Activated naive CD4-positive, alpha-beta T cell treated with anti-CD3 and anti-CD28 coated beads for 36 hours (primary cell): Measurements from ENCODE around the gene CD74. TPM values are rescaled to one million over a fixed set of nuclear protein-coding genes. Genes with fewer than 3 reads are reported as not detected.
"Not testable (repeated sequence)": the region's sequence is repeated elsewhere in the genome, so short reads cannot be mapped to it uniquely, and the experiment has no call there.

ENCODE experiments used
- CTCF ChIA-PET: fragments of 350-600 bp; sonication (Branson Sonifier 250); formaldehyde crosslinking; loops from one replicate; lab custom pipeline; 2021; ENCODE audit warnings: antibody characterized with exemption; lab: Charles Lee
- DNase-seq: peaks from one replicate; pipeline ENCODE4 v3.0.0-alpha.2; 2020
- H3K27ac Mint-ChIP-seq: one replicate; pipeline ENCODE4 v1.8.0; 2021; ENCODE audit warnings: mild to moderate bottlenecking, mixed read lengths
- H3K27me3 Mint-ChIP-seq: one replicate; pipeline ENCODE4 v1.8.0; 2021; ENCODE audit warnings: low read depth, mixed read lengths
- H3K36me3 Mint-ChIP-seq: one replicate; pipeline ENCODE4 v1.8.0; 2021; ENCODE audit warnings: low read depth, mixed read lengths
- H3K4me1 Mint-ChIP-seq: one replicate; pipeline ENCODE4 v1.8.0; 2021; ENCODE audit warnings: low read depth, mixed read lengths
- H3K4me3 Mint-ChIP-seq: one replicate; pipeline ENCODE4 v1.8.0; 2021; ENCODE audit warnings: mild to moderate bottlenecking, moderate library complexity, mixed read lengths
- H3K9me3 Mint-ChIP-seq: one replicate; pipeline ENCODE4 v1.8.0; 2021; ENCODE audit warnings: mixed read lengths
- intact Hi-C: fragments of 100-400 bp; cut with micrococcal nuclease; formaldehyde crosslinking; loops from one replicate; pipeline ENCODE4 v1.15.1; 2023
- total RNA-seq, 2 experiments: library from RNA; stranded (reverse); gene quantifications; one replicate each; pipeline ENCODE4 v1.2.3, GENCODE V29; 2021

The CD74 gene
- total RNA-seq, 2 experiments from 2014 or later = 312 to 316 TPM

GRCh38 chr5:150440948-150441812 lies 28.5 kb upstream of the CD74 start:
- no peak for DNase-seq
- H3K36me3 Mint-ChIP-seq = peaks cover 26% of the 10 kb centered on the region
- intact Hi-C loops = no loop called here
- H3K4me1 Mint-ChIP-seq = peaks cover 11% of the 10 kb centered on the region
- no peak overlapping the region for H3K4me3 Mint-ChIP-seq
- CTCF ChIA-PET = interaction anchor here (0.7 kb wide), 1 partner anchor 64 kb away, joined by 4 read pairs; no protein-coding TSS in a partner anchor
- no peaks in the 10 kb centered on the region for H3K27me3 Mint-ChIP-seq
- H3K9me3 Mint-ChIP-seq = no peaks in the 10 kb centered on the region
- H3K27ac Mint-ChIP-seq = no peak overlapping the region

DNA sequence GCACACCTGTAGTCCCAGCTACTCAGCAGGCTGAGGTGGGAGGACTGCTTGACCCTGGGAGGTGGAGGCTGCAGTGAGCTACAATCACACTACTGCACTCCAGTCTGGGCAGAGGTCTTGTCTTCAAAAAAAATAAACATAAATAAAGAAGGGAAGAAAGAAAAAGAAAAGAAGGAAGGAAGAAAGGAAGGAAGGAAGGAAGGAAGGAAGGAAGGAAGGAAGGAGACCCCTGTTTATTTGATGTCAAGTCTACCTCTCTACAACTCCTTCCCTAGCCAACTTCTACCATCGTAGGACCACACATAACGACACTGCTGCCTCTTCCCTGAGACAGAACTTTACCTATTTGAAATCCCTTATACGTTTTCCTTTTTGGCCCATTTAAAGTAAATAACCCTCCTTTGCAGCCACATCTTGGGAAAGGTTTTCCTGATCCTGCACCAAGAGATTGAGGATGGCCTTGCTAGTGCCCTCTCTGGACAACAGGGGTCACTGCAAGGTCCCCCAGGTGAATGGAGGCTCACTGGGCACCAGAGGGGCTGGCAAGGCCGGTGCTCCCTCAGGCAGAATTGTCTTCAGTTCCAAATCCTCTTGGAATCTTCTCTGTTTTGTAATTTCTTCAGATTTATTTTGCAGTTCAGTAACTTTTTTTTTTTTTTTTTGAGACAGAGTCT lies 26.3 kb upstream of the CD74 start:
- peak; percentile 26 for DNase-seq
- Mint-ChIP-seq H3K4me3 (no peak overlapping the region), H3K9me3 (no peaks in the 10 kb centered on the region), H3K27me3 (no peaks in the 10 kb centered on the region), H3K27ac (no peak overlapping the region), H3K4me1 (peaks cover 8% of the 10 kb centered on the region), H3K36me3 (peaks cover 11% of the 10 kb centered on the region)
- CTCF ChIA-PET = interaction anchor here (0.7 to 3.6 kb wide), 5 partner anchors 8 to 1265 kb away, joined by 3 to 16 read pairs (median 3); no protein-coding TSS in a partner anchor
- intact Hi-C loops = loop anchor here (5.0 kb wide), 1 partner anchor 222 kb away; no protein-coding TSS in a partner anchor

- Mint-ChIP-seq H3K36me3 (peaks cover 2% of the 10 kb centered on the region), H3K27me3 (no peaks in the 10 kb centered on the region), H3K27ac (no peak overlapping the region), H3K4me1 (peaks cover 8% of the 10 kb centered on the region), H3K4me3 (no peak overlapping the region), H3K9me3 (no peaks in the 10 kb centered on the region)
- CTCF ChIA-PET = interaction anchor here (0.6 to 4.7 kb wide), 12 partner anchors 8 to 250 kb away, joined by 3 to 33 read pairs (median 4); partner anchors contain the start of genes CD74 and RPS14
- intact Hi-C loops = loop anchor here (1.0 to 5.0 kb wide), 8 partner anchors 24 to 306 kb away; partner anchors contain the start of genes CD74 and TCOF1
- DNase-seq = peak; percentile 95
These were observed 23.5 kb upstream of the CD74 start for GRCh38 chr5:150436141-150436680.

DNA sequence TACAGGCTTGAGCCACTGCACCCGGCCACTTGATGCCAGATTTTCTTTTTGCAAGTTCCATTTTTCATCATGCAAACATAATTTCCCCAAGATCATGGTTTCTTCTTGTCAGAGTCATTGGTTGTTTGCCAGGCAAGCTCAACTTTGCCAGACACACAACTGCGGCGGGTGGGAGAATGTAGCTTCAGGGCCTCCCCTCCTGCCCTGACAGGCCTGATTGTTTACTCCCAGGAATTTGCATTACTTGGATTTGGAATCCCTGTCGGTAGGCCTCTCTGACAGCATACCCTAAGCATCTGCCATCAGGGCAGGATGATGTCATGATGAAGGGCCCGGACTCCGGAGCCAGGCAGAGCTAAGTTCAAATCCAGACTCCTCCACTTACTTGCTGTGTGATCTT lies 21.8 kb upstream of the CD74 start:
- Mint-ChIP-seq H3K36me3 (no peaks in the 10 kb centered on the region), H3K4me3 (no peak overlapping the region), H3K27ac (no peak overlapping the region), H3K27me3 (no peaks in the 10 kb centered on the region), H3K9me3 (no peaks in the 10 kb centered on the region), H3K4me1 (peaks cover 8% of the 10 kb centered on the region)
- intact Hi-C loops = no loop called here
- CTCF ChIA-PET = interaction anchor here (4.7 kb wide), 1 partner anchor 23 kb away, joined by 33 read pairs; the partner anchor contains the start of gene CD74
- no peak for DNase-seq

- no peak for DNase-seq
- CTCF ChIA-PET = interaction anchor here (1.1 kb wide), 1 partner anchor 32 kb away, joined by 3 read pairs; no protein-coding TSS in a partner anchor
- H3K9me3 Mint-ChIP-seq = no peaks in the 10 kb centered on the region
- intact Hi-C loops = no loop called here
- no peak overlapping the region for H3K27ac Mint-ChIP-seq
- H3K4me3 Mint-ChIP-seq = no peak overlapping the region
- H3K4me1 Mint-ChIP-seq = peaks cover 8% of the 10 kb centered on the region
- no peaks in the 10 kb centered on the region for H3K36me3 Mint-ChIP-seq
- no peaks in the 10 kb centered on the region for H3K27me3 Mint-ChIP-seq
These were observed 18.9 kb upstream of the CD74 start for GRCh38 chr5:150431574-150431973.

- H3K36me3 Mint-ChIP-seq = no peaks in the 10 kb centered on the region
- no peaks in the 10 kb centered on the region for H3K27me3 Mint-ChIP-seq
- no peak for DNase-seq
- H3K9me3 Mint-ChIP-seq = no peaks in the 10 kb centered on the region
- peaks cover 4% of the 10 kb centered on the region for H3K4me1 Mint-ChIP-seq
- no peak overlapping the region for H3K27ac Mint-ChIP-seq
- CTCF ChIA-PET = interaction anchor here (1.1 kb wide), 1 partner anchor 31 kb away, joined by 3 read pairs; no protein-coding TSS in a partner anchor
- no peak overlapping the region for H3K4me3 Mint-ChIP-seq
- intact Hi-C loops = no loop called here
These were observed 18.3 kb upstream of the CD74 start for GRCh38 chr5:150431048-150431447.

GRCh38 chr5:150429410-150429873 lies 16.7 kb upstream of the CD74 start:
- no peak for DNase-seq
- CTCF ChIA-PET = interaction anchor here (0.7 kb wide), 1 partner anchor 168 kb away, joined by 3 read pairs; no protein-coding TSS in a partner anchor
- Mint-ChIP-seq H3K4me3 (no peak overlapping the region), H3K27ac (no peak overlapping the region), H3K4me1 (no peaks in the 10 kb centered on the region), H3K9me3 (no peaks in the 10 kb centered on the region), H3K27me3 (no peaks in the 10 kb centered on the region), H3K36me3 (no peaks in the 10 kb centered on the region)
- intact Hi-C loops = no loop called here

DNA sequence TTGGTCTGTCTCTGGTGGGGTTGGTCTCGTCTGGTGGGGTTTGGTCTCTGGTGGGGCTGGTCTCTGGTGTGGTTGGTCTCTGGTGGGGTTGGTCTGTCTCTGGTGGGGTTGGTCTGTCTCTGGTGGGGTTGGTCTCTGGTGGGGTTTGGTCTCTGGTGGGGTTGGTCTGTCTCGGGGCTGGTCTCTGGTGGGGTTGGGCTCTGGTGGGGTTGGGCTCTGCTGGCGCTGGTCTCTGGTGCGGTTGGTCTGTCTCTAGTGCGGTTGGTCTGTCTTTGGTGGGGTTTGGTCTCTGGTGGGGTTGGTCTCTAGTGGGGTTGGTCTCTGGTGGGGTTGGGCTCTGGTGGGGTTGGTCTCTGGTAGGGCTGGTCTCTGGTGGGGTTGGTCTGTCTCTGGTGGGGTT lies 16.3 kb upstream of the CD74 start:
- H3K27ac Mint-ChIP-seq = no peak overlapping the region
- H3K27me3 Mint-ChIP-seq = no peaks in the 10 kb centered on the region
- no peak for DNase-seq
- no peaks in the 10 kb centered on the region for H3K9me3 Mint-ChIP-seq
- H3K36me3 Mint-ChIP-seq = no peaks in the 10 kb centered on the region
- no peaks in the 10 kb centered on the region for H3K4me1 Mint-ChIP-seq
- H3K4me3 Mint-ChIP-seq = no peak overlapping the region
- CTCF ChIA-PET = interaction anchor here (0.7 kb wide), 1 partner anchor 167 kb away, joined by 3 read pairs; no protein-coding TSS in a partner anchor
- intact Hi-C loops = no loop called here

DNA sequence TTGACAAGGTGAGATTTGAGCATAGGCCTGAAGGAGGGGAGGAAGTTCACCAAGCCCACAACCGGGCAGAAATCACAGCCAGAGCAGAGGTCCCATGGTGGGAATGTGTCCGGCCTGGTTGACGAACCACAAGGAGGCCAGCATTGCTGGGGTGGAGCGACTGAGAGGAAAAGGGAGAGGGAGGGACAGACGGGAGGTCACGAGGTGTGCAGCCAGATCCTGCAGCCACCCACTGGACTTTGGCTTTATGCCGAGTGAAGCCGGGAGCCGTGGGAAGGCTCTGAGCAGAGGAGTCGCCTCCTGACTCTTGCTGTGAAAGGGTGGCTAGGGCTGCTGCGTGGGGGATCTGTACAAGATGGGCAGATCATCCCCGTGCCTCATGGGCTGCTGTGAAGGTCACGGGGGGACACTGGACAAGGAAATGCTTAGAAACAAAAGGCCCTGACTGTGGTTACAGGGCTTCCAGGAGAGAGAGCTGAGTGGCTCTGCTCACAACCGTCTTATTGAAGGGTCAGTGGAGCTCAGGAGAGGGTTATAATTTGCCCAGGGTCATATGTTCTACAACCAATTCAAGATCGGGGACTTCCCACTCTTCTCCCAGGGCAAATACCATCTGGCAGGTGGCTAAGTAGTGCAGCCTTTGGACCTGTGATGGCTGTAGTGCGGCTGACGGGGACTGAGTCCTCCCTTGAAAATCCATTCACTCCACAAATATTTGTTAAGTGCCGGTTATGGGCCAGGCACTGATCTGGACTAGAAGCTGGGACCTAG lies 15.6 kb upstream of the CD74 start:
- CTCF ChIA-PET = interaction anchor here (0.6 kb wide), 1 partner anchor 8 kb away, joined by 6 read pairs; no protein-coding TSS in a partner anchor
- H3K36me3 Mint-ChIP-seq = no peaks in the 10 kb centered on the region
- H3K27ac Mint-ChIP-seq = no peak overlapping the region
- intact Hi-C loops = no loop called here
- no peaks in the 10 kb centered on the region for H3K27me3 Mint-ChIP-seq
- no peak for DNase-seq
- H3K4me3 Mint-ChIP-seq = no peak overlapping the region
- no peaks in the 10 kb centered on the region for H3K4me1 Mint-ChIP-seq
- H3K9me3 Mint-ChIP-seq = no peaks in the 10 kb centered on the region

DNA sequence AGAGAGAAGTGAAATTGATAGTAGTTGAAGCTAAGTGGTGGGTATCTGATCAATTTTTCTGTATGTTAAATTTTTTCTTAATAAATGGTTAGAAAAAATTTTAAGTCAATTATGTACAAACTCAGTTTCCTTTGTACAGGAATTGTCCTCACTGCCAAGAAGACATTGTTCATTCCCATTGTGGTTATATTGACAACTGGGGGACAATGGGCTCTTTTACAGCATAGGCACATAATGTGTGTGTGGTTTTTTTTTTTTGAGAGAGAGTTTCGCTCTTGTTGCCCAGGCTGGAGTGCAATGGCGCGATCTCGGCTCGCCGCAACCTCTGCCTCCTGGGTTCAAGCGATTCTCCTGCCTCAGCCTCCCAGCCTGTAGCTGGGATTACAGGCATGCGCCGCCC lies 13.5 kb upstream of the CD74 start:
- H3K4me3 Mint-ChIP-seq, H3K27me3 Mint-ChIP-seq, H3K9me3 Mint-ChIP-seq, DNase-seq, H3K4me1 Mint-ChIP-seq, intact Hi-C loops, H3K36me3 Mint-ChIP-seq, CTCF ChIA-PET, H3K27ac Mint-ChIP-seq: not testable (repeated sequence)

DNA sequence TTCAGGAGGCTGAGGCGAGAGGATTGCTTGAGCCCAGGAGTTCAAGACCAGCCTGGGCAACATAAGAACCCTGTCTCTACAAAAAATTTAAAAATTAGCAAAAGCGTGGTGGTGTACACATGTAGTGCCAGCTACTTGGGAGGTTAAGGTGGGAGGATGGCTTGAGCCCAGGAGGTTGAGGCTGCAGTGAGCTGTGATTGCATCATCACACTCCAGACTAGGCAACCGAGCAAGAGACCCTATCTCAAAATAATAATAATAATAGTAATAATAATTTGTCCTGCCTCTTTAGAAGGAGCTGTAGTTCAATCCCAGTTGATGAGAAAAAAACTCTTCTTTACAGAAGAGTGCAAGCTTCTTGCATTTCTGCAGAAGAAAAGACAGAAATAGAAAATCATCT lies 10.0 kb upstream of the CD74 start:
- Mint-ChIP-seq H3K4me3 (no peak overlapping the region), H3K4me1 (no peaks in the 10 kb centered on the region), H3K27ac (no peak overlapping the region), H3K36me3 (no peaks in the 10 kb centered on the region), H3K9me3 (no peaks in the 10 kb centered on the region), H3K27me3 (no peaks in the 10 kb centered on the region)
- CTCF ChIA-PET = interaction anchor here (1.4 kb wide), 1 partner anchor 13 kb away, joined by 4 read pairs; no protein-coding TSS in a partner anchor
- DNase-seq = no peak
- intact Hi-C loops = no loop called here
